GM12801 (cell line): ENCODE data around the gene DNAJB2.

Experiments used
- TF ChIP-seq, protein P1 (sequence below): IDR thresholded peaks from one replicate; pipeline ENCODE4 v1.5.1; 2011; ENCODE audit warnings: control low read depth; ENCODE audit not compliant: insufficient read length; ENCODE audit errors: extremely low read depth

The DNAJB2 gene

DNA sequence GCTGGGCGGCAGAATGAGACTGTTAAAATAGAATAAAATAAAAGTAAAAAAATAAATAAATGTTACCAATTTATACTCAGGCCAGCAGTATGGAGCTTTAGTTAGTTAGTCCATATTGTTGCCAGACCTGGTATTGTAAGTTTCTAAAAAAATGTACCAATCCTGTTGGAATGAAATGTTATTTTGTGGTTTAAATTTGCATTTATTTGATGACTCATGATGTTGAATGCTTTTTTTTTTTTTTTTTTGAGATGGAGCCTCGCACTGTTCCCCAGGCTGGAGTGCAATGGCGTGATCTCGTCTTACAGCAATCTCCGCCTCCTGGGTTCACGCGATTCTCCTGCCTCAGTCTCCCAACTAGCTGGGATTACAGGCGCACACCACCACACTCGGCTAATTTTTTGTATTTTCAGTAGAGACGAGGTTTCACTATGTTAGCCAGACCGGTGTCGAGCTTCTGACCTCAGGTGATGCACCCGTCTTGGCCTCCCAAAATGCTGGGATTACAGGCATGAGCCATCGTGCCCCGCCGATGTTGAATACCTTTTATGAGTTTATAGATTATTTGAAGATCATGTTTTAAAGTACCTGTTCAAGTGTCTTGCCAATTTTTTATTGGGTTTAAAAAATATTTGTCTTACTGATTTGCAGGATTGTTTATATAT, 35.8 kb downstream of the DNAJB2 start:
- TF ChIP-seq, protein P1, sequence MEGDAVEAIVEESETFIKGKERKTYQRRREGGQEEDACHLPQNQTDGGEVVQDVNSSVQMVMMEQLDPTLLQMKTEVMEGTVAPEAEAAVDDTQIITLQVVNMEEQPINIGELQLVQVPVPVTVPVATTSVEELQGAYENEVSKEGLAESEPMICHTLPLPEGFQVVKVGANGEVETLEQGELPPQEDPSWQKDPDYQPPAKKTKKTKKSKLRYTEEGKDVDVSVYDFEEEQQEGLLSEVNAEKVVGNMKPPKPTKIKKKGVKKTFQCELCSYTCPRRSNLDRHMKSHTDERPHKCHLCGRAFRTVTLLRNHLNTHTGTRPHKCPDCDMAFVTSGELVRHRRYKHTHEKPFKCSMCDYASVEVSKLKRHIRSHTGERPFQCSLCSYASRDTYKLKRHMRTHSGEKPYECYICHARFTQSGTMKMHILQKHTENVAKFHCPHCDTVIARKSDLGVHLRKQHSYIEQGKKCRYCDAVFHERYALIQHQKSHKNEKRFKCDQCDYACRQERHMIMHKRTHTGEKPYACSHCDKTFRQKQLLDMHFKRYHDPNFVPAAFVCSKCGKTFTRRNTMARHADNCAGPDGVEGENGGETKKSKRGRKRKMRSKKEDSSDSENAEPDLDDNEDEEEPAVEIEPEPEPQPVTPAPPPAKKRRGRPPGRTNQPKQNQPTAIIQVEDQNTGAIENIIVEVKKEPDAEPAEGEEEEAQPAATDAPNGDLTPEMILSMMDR, result no peak

DNA sequence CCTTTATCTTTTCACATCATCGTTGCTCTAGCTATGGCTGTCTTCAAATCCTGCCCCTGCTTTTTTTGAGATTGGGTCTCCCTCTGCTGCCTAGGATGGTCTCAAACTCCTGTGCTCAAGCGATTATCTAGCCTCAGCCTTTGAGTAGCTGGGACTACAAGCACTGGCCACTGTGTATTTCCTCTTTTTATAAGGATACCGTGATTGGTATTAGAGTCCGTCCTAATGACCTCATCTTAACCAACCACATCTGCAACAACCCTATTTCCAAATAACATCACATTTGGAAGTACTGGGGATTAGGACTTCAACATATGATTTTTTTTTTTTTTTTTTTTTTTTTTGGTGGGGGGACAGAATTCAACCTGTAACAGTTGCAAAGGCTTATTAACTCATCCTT, 44.3 kb downstream of the DNAJB2 start:
- TF ChIP-seq, protein P1, result no peak

DNA sequence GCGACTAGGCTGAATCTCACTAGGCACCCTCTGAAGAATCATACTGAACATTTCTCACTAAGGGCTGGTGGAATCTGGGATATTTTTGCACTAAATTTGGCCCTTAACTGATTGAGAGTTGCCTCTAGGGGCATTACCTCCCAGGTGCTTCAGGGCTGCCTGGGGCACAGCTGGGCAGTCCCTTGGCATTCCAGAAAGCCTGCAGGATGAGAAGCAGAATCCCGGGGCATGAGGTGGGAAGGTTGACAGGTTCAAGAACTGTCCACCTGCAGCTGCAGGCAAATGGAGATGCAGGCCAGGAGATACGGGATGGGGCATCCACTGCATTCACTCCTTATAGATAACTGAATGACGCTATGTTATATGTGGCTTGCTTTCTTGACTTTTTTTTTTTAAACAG, 46.0 kb downstream of the DNAJB2 start:
- TF ChIP-seq, protein P1, result no peak

DNA sequence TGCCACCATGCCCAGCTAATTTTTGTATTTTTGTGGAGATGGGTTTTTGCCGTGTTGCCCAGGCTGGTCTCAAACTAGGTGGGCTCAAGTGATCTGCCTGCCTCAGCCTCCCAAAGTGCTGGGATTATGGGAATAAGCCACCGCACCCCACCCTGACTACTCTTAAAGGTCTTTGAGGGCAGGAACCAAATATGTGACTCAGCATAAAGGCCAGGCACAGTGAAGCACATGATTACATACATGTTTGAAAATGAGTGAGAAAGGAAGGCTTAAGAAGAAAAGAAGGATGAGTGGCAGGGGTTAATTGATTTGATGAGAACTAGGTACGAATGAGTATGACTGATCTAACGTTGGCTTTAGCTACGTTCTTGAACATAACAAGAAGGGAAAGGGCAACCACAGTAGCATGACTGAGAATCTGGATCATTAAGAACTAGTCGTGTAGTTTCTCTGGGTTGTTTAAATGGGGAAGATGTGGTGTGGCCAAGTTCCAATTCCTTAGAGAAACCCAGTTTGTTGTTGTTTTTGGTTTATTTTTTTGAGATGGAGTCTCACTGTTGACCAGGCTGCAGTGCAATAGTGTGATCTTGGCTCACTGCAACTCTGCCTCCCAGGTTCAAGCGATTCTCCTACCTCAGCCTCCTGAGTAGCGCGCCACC, 46.6 kb downstream of the DNAJB2 start:
- TF ChIP-seq, protein P1, result no peak

DNA sequence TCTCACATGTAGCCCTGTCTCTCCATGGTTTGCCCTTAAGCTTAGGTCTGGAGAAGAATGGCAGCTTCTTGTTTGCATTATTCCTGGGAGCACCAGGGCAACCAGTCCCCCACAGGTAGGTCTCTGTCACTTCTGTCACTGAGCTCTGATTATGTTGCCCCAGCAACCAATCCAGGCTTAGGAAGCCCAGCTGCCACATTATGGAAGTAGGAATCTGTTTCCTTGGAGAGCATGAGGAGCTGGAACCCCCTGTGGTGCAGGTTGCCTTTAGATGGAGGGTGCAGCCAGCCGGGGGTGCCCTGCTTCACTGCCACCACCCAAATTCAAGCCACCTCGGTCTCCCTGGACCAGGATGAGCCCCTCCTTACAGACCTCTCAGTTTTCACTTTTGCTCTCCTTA, 48.6 kb downstream of the DNAJB2 start:
- TF ChIP-seq, protein P1, result no peak

DNA sequence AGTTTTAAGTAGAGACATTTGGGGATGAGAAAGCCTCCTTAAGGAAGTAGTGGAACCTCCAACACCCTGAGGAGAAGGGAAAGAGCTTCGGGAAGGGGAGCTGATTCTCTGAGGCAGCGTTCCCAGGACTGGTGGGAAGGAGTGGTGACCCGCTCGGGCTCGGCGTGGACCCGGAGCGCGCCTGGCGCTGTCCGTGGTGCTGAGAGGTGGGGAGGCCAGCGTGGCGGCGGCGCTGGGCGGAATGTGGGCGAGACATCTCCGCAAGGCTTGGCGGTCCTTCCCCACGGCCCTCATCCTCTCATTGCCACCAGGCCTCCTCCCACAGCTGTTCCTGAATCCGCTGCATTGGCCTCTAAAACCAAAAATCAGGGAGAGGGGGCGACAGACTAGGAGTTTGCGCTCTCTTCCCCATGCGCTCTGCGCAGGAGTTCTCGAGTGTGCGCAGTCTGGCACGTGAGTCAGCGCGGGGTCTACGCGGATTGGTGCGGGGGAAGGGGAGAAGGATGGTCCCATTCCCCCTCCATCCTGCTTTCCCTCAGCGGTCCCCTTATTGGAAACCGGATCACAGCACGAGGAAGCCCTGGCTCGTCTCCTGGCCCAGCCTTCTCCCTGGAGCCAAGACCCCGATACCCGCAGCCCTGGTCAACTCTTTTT, 52.5 kb downstream of the DNAJB2 start:
- TF ChIP-seq, protein P1, result no peak

DNA sequence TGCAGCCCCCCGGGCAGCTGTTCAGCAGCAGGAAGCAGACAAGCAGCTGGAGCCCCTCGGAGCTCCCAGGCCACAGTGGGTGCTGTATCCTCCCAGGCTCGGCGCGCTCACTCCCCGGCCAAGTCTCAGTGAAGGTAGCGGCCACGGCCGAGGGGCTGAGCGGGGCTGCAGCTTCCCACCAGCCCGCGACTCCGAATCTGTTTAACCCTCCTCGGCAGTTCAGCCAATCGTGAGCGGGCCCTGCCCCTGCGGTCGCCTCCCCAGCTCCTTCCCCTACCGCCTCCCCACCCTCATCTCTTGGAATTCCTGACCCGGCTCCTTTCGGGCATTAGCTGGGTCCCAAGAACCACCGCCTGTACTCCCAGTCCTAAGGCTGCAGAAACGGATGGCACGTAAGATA, 53.4 kb downstream of the DNAJB2 start, which contains the start of gene RESP18:
Gene RESP18, minus strand, starts transcription at position 203 of the 400 bp plus-strand sequence.
- TF ChIP-seq, protein P1, result no peak
